ENCODE results near the gene ALK. TPM values are rescaled to one million over a fixed set of nuclear protein-coding genes. Genes with fewer than 3 reads are reported as not detected.

ALK gene
- total RNA-seq, 1 donor from 2014 or later = 1.1 TPM

- ATAC-seq (no peak), DNase-seq (no peak)
- TF ChIP-seq, protein P1, sequence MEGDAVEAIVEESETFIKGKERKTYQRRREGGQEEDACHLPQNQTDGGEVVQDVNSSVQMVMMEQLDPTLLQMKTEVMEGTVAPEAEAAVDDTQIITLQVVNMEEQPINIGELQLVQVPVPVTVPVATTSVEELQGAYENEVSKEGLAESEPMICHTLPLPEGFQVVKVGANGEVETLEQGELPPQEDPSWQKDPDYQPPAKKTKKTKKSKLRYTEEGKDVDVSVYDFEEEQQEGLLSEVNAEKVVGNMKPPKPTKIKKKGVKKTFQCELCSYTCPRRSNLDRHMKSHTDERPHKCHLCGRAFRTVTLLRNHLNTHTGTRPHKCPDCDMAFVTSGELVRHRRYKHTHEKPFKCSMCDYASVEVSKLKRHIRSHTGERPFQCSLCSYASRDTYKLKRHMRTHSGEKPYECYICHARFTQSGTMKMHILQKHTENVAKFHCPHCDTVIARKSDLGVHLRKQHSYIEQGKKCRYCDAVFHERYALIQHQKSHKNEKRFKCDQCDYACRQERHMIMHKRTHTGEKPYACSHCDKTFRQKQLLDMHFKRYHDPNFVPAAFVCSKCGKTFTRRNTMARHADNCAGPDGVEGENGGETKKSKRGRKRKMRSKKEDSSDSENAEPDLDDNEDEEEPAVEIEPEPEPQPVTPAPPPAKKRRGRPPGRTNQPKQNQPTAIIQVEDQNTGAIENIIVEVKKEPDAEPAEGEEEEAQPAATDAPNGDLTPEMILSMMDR (IDR thresholded peaks at IDR 0.05) = no peak
These were observed 135.0 kb downstream of the ALK start for GRCh38 chr2:29786361-29786760.

DNA sequence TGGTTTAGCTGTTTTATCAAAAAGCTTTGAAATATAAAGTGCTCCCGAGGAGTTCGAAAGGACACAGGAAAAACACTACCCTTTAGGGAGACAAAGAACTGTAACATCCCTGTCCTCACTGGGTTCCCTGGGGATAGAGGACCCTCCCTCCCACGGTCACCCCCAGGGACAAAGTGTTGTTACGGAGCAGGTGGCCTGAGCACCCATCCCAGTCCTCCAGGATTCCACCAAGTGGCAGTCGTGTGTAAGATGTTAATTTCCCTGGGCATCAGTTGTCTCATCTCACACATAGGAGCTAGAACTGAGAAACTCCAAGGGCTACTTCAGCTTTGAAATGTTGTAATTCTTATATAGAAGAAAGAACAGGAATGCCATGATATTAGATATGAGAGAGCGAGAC is 137.7 kb downstream of the ALK start:
- Histone ChIP-seq H3K27me3 (ENCODE audit: low read depth) (no peaks in the 10 kb centered on the region), H3K4me3 (no peak overlapping the region), H3K36me3 (no peaks in the 10 kb centered on the region), H3K9me3 (no peaks in the 10 kb centered on the region), H3K4me1 (no peaks in the 10 kb centered on the region), H3K27ac (no peak overlapping the region)
- TF ChIP-seq, protein P1 (IDR thresholded peaks at IDR 0.05) = no peak
- no peak for DNase-seq
- ATAC-seq = no peak
- intact Hi-C loops (cut with DNase I) = no loop called here

More at GRCh38 chr2:29786361-29786760, 135.0 kb downstream of the ALK start:
- Histone ChIP-seq H3K9me3 (no peaks in the 10 kb centered on the region), H3K36me3 (no peaks in the 10 kb centered on the region), H3K27ac (no peak overlapping the region), H3K4me1 (no peaks in the 10 kb centered on the region), H3K4me3 (no peak overlapping the region), H3K27me3 (ENCODE audit: low read depth) (no peaks in the 10 kb centered on the region)
- intact Hi-C loops (cut with DNase I) = no loop called here

DNA sequence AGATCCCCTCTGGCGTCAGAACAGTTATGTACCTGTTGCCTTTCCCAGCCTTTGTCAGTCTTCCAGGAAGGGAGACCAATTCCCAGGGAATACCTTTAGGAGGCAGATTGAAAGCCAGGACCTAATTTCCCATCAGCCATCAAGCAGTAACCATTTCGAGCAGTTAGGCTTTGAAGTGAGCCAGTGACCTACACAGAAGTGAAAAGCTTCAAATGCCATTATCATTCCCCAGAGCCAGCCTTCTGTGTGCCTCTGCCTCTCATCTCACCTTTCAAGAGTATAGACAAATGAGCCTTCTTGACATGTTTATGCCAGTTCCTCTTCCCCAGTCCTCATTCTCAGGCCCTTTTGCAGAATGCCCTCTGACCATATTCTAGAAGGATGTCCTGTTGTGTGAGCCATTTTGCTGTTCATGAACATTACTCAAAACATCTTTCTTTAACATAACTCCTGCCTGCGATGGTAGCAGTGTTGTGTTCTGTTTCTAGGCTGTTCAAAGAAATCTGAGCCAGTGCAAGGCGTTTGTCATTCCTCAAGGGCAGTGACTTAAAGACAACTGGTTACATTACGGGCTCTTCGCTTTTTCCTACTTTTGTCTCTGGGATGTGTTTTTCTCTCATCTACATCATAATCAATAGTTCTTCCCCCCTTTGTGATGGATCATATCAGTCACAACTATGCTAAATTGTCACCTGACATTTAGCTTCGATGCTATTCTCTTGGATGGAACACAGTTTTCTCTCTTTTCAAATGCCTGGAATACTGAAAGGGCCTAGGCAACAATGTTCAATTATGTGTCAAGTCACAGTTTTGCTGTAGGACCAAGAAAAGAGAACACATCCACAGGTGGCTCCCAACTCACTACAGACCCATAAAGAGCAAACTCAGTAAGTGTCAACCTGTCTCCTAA is 138.6 kb downstream of the ALK start:
- Histone ChIP-seq H3K4me3 (no peak overlapping the region), H3K36me3 (no peaks in the 10 kb centered on the region), H3K27ac (no peak overlapping the region), H3K4me1 (no peaks in the 10 kb centered on the region), H3K9me3 (no peaks in the 10 kb centered on the region), H3K27me3 (ENCODE audit: low read depth) (no peaks in the 10 kb centered on the region)
- ATAC-seq = no peak
- TF ChIP-seq, protein P1 (IDR thresholded peaks at IDR 0.05) = no peak
- intact Hi-C loops (cut with DNase I) = no loop called here
- no peak for DNase-seq

GRCh38 chr2:29782087-29782486 is 139.3 kb downstream of the ALK start:
- TF ChIP-seq, protein P1 (IDR thresholded peaks at IDR 0.05) = no peak
- Histone ChIP-seq H3K9me3 (no peaks in the 10 kb centered on the region), H3K4me3 (no peak overlapping the region), H3K4me1 (no peaks in the 10 kb centered on the region), H3K27me3 (ENCODE audit: low read depth) (no peaks in the 10 kb centered on the region), H3K36me3 (no peaks in the 10 kb centered on the region), H3K27ac (no peak overlapping the region)
- DNase-seq = no peak
- intact Hi-C loops (cut with DNase I) = no loop called here
- no peak for ATAC-seq

DNA sequence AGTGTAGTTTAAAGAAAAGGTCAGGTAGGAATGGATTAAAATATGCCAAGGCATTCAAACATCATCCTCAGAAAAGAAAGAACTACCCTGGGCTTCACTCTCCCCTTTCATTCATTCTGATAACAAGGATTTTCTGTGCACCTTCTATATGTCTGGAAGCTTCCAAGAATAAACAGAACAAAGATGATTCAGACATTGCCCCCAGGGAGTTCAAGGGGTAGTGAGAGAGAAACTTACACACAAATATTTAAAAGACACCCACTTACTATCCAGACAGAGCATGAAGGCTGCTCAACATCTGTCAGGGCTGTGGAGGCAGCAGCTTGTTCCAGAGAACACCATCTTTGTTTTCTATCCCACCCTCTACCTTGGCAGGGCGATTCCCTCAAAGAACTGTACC is 140.5 kb downstream of the ALK start:
- DNase-seq (no peak), ATAC-seq (no peak)
- intact Hi-C loops (cut with DNase I) = no loop called here
- Histone ChIP-seq H3K9me3 (no peaks in the 10 kb centered on the region), H3K27me3 (ENCODE audit: low read depth) (no peaks in the 10 kb centered on the region), H3K4me3 (no peak overlapping the region), H3K36me3 (no peaks in the 10 kb centered on the region), H3K4me1 (no peaks in the 10 kb centered on the region), H3K27ac (no peak overlapping the region)
- TF ChIP-seq, protein P1 (IDR thresholded peaks at IDR 0.05) = no peak
